HG03342 (cell line): ENCODE data around the gene ATF7IP2.

Source experiments
- ATAC-seq: cut with Tn5 transposase; IDR thresholded peaks from one replicate; pipeline ENCODE4 v1.9.1; 2021; ENCODE audit warnings: mild to moderate bottlenecking, moderate library complexity; ENCODE audit not compliant: unreplicated experiment

The ATF7IP2 gene

DNA sequence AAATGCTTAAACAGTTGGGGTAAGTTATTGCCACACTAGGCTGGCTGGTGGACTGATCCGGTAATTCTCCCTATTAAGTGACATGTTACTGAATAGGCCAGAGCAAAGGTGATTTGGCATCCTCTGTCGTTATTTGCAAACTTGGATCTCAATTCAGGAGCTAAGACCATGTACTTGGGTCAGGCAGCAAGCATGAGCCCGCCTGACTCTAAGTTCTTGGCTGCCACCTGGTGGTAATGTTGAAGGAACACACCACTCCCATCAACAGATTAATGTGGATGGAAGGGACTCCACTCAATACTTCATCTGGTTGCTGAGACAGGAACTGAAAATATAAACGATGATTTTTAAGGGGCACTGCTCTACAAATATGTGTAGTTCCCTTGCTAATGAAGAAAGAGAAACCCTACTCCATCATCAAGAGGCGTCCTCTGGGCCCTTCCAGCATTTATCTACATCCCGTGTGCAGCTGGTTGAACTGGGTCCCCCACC is 123.7 kb downstream of the ATF7IP2 start:
- peak; percentile 80 for ATAC-seq

DNA sequence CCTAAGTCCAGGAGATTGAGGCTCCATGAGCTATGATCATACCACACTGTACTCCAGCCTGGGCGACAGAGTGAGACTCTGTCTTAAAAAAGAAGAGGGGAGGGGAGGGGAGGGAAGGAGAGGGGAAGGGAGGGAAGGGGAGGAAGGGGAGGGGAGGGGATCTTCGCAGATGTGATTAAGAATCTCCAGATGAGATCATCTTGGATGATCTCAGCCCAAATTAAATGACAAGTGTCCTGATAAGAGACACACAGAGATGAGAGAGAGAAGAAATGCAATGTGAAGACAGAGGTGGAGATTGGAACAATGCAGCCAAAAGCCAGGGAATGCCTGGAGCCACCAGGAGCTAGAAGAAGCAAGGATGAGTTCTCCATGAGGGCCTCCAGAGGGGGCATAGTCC is 124.4 kb downstream of the ATF7IP2 start:
- no peak for ATAC-seq

- ATAC-seq, result no peak
Measured at GRCh38 chr16:10511829-10512228, 126.0 kb downstream of the ATF7IP2 start.

- no peak for ATAC-seq
Measured at GRCh38 chr16:10514369-10515055, 128.7 kb downstream of the ATF7IP2 start.

GRCh38 chr16:10517868-10518267 is 132.0 kb downstream of the ATF7IP2 start:
- no peak for ATAC-seq

DNA sequence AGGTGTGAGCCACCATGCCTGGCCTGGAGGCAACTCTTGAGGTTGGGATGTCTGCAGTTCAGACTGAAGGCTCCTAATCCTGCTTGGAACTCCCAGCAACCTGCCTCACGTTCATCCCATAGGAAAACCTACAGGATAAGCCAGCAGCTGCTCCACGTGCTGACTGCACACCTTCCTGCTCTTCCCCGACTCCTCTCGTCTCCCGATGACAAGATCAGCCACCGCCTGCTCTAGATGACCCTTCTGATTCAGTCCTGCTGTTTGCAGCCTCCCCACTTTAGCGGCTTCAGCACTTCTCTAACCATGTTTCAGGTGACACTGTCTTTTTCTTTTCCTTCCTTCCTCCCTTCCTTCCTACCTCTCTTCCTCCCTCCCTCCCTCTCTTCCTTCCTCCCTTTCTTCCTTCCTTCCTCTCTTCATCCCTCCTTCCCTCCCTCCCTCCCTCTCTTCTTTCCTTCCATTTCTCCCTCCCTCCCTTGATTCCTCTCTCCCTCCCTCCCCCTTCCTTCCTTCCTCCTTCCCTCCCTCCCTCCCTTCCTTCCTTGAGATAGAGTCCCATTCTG is 132.7 kb downstream of the ATF7IP2 start:
- no peak for ATAC-seq

- ATAC-seq, result no peak
Measured at GRCh38 chr16:10519297-10519696, 133.4 kb downstream of the ATF7IP2 start.

GRCh38 chr16:10519929-10520868 is 134.3 kb downstream of the ATF7IP2 start:
- ATAC-seq, result no peak

DNA sequence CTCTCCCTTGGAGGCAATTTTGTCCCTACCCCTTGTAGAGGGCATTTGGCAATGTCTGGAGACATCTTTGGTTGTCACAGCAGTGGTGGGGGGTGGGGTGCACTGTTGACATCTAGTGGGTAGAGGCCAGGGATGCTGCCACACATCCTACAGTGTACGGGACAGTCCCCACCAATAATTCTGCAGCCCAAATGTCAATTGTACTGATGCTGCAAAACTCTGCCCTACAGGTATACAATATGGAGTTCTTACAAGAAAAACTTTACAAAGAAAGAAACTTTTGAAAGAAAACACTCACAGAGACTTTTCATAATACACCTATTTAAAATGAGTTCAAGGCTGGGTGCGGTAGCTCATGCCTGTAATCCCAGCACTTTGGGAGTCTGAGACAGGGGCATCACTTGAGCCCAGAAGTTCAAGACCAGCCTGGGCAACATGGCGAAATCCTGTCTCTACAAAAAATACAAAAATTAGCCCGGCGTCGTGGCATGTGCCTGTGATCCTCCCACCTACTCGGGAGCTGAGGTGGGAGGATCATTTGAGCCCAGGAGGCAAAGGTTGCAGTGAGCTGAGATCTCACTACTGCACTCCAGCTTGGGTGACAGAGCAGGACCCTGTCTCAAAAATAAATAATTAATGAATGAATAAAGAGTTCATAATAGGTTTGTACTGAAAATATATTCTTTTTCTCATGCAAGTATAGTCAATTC is 135.2 kb downstream of the ATF7IP2 start:
- no peak for ATAC-seq

DNA sequence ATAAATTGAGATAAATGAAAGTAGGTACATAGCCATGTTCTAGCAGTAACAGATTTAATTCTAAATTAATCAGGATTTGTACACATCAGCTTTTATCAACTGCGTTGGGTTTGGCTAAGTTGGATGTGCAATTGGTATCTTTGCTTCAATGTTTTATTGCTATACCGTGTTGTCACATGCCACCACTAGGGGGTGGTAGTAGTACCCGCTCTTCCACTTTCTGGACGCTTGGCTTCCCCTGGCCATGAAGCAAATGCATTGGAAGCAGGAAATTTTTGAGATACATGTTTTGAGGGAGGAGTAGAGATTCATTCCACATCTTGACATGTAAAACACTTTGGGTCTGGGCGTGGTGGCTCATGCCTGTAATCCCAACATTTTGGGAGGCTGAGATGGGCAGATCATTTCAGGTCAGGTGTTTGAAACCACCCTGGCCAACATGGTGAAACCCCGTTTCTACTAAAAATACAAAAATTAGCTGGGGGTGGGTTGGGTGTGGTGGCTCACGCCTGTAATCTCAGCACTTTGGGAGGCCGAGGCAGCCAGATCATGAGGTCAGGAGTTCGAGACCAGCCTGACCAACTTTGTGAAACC is 135.9 kb downstream of the ATF7IP2 start:
- ATAC-seq, result no peak

- ATAC-seq, result no peak
Measured at GRCh38 chr16:10522966-10523365, 137.1 kb downstream of the ATF7IP2 start.

DNA sequence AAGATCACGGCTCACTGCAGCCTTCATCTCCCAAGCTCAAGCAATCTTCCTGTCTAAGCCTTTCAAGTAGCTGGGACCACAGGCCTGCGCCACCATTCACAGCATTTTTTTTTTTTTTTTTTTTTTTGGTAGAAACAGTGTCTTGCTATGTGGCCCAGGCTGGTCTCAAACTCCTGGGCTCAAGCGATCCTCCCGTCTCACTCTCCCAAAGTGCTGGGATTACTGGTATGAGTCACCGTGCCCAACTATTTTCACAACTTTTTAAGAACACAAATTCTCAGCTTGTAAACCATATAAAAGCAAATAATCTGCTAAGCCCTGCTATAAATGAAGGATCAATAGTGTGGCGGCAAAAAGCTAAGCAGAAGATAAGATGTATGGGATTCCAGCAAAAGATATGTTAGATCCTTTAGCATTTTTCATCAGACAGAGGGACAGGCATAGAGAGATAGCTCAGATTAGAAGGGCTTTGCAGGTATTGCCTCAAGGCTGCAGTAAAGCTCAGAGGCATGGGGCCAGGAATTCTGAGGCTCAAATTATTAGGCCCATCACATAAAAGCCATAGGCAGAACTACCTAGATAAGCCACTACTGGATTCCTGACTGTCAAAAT is 139.5 kb downstream of the ATF7IP2 start:
- no peak for ATAC-seq

GRCh38 chr16:10526962-10527361 is 141.1 kb downstream of the ATF7IP2 start:
- ATAC-seq, result no peak

DNA sequence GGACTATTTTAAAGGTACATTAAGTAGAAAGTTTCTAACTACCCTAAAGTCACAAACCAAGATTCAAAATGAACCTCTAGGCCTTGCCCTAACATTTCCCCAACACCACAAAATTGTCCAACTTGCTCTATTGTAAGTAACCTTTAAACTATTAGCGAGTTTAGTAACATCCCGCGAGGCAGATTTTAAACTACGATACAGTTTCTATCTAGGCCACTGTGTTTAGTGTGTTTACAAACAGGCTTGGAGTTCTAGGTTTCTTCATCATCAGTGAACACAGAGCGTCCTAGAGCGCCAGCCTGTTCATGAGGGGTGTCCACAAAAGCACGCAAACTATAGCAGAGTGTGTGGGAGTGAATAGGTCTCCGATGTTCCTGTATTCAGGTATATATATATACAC is 142.8 kb downstream of the ATF7IP2 start:
- ATAC-seq, result no peak

GRCh38 chr16:10529895-10530669 is 144.2 kb downstream of the ATF7IP2 start:
- no peak for ATAC-seq

GRCh38 chr16:10530685-10531084 is 144.8 kb downstream of the ATF7IP2 start:
- ATAC-seq, result no peak

DNA sequence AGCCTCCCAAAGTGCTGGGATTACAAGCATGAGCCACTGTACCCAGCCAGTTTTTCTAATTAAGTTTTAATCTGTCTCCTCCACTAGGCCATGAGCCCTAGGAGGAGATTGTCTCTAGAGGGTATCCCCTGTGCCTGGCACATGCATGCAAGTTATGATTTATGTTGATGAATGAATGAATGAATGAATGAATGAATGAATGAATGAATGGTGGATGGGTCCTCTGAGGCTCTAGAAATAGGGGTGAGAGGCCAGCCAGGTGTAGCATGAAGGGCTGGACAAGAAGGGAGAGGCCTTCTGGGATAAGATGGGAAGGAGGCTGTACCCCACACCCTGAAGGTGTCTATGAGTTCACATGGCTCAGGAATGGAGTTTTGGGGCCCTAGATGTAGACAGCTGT is 145.7 kb downstream of the ATF7IP2 start:
- ATAC-seq, result no peak
